SK-N-SH treated with all-trans-retinoic acid at 6 μM for 48 hours (cell line): ENCODE results near the gene PCDHGA3.
"Not testable (repeated sequence)": the region's sequence is repeated elsewhere in the genome, so short reads cannot be mapped to it uniquely, and the experiment has no call there.

ENCODE experiments used
- ATAC-seq: fragments of 200-7000 bp; cut with Tn5 transposase; 3 replicates; pipeline ENCODE4 v1.9.1; 2020; ENCODE audit warnings: mild to moderate bottlenecking, moderate library complexity
- ARNTL ChIP-seq: fragments of 450-650 bp; formaldehyde crosslinking; IDR thresholded peaks from 2 replicates; pipeline ENCODE4 v1.5.0; 2020; ENCODE audit warnings: low read depth, mild to moderate bottlenecking, moderate library complexity, borderline replicate concordance
- BACH2 ChIP-seq: fragments of 250-450 bp; sonication (Bioruptor Pico); IDR thresholded peaks from 2 replicates; pipeline ENCODE4 v1.9.0; 2021; ENCODE audit warnings: mild to moderate bottlenecking, borderline replicate concordance
- CSDC2 ChIP-seq: fragments of 250-450 bp; sonication (Bioruptor Pico); IDR thresholded peaks from 2 replicates; pipeline ENCODE4 v1.5.0; 2020; ENCODE audit warnings: mild to moderate bottlenecking, moderate library complexity
- ESRRG ChIP-seq: fragments of 250-450 bp; sonication (Bioruptor Pico); IDR thresholded peaks from 2 replicates; pipeline ENCODE4 v1.6.1; 2021; ENCODE audit warnings: mild to moderate bottlenecking
- GLIS3 ChIP-seq: fragments of 250-450 bp; sonication (Bioruptor Pico); IDR thresholded peaks from 2 replicates; pipeline ENCODE4 v1.5.0; 2020; ENCODE audit warnings: mild to moderate bottlenecking, moderate library complexity
- ISL1 ChIP-seq: fragments of 250-450 bp; sonication (Bioruptor Pico); IDR thresholded peaks from 2 replicates; pipeline ENCODE4 v2.1.2; 2022; ENCODE audit warnings: mild to moderate bottlenecking, moderate library complexity
- OSR1 ChIP-seq: fragments of 250-450 bp; sonication (Bioruptor Pico); IDR thresholded peaks from 2 replicates; pipeline ENCODE4 v1.8.0; 2022; ENCODE audit warnings: moderate library complexity, mild to moderate bottlenecking, inconsistent platforms
- RARB ChIP-seq: fragments of 250-450 bp; sonication (Bioruptor Pico); IDR thresholded peaks from 2 replicates; pipeline ENCODE4 v1.8.0; 2021; ENCODE audit warnings: mild to moderate bottlenecking, moderate library complexity
- SNAI2 ChIP-seq: fragments of 250-450 bp; sonication (Bioruptor Pico); IDR thresholded peaks from 2 replicates; pipeline ENCODE4 v1.5.0; 2020; ENCODE audit warnings: mild to moderate bottlenecking, moderate library complexity
- TCF4 ChIP-seq: fragments of 250-450 bp; sonication (Bioruptor Pico); IDR thresholded peaks from 2 replicates; pipeline ENCODE4 v1.8.0; 2021; ENCODE audit warnings: mild to moderate bottlenecking, moderate library complexity, borderline replicate concordance
- ZNF565 ChIP-seq: fragments of 450-650 bp; formaldehyde crosslinking; conservative IDR thresholded peaks from 2 replicates; pipeline ENCODE4 v1.5.0; 2020; ENCODE audit warnings: low read depth, mild to moderate bottlenecking, moderate library complexity
- ZNF70 ChIP-seq: fragments of 450-650 bp; formaldehyde crosslinking; IDR thresholded peaks from 2 replicates; pipeline ENCODE4 v1.5.0; 2020; ENCODE audit warnings: mild to moderate bottlenecking, moderate library complexity
- ZNF8 ChIP-seq: fragments of 450-650 bp; formaldehyde crosslinking; IDR thresholded peaks from 2 replicates; pipeline ENCODE4 v1.5.0; 2020; ENCODE audit warnings: mild to moderate bottlenecking, moderate library complexity
- TF ChIP-seq, protein P1 (sequence below): fragments of 250-450 bp; sonication (Bioruptor Pico); IDR thresholded peaks from 2 replicates; pipeline ENCODE4 v1.8.0; 2021; ENCODE audit warnings: low read depth, mild to moderate bottlenecking, moderate library complexity, borderline replicate concordance
- TF ChIP-seq, protein P2 (sequence below): fragments of 250-450 bp; sonication (Bioruptor Pico); IDR thresholded peaks from 2 replicates; pipeline ENCODE4 v1.5.0; 2020; ENCODE audit warnings: mild to moderate bottlenecking, moderate library complexity
- TF ChIP-seq, protein P3 (sequence below): fragments of 250-450 bp; sonication (Bioruptor Pico); IDR thresholded peaks from 2 replicates; pipeline ENCODE4 v1.5.1; 2020; ENCODE audit warnings: low read depth, mild to moderate bottlenecking, moderate library complexity

PCDHGA3 gene

DNA sequence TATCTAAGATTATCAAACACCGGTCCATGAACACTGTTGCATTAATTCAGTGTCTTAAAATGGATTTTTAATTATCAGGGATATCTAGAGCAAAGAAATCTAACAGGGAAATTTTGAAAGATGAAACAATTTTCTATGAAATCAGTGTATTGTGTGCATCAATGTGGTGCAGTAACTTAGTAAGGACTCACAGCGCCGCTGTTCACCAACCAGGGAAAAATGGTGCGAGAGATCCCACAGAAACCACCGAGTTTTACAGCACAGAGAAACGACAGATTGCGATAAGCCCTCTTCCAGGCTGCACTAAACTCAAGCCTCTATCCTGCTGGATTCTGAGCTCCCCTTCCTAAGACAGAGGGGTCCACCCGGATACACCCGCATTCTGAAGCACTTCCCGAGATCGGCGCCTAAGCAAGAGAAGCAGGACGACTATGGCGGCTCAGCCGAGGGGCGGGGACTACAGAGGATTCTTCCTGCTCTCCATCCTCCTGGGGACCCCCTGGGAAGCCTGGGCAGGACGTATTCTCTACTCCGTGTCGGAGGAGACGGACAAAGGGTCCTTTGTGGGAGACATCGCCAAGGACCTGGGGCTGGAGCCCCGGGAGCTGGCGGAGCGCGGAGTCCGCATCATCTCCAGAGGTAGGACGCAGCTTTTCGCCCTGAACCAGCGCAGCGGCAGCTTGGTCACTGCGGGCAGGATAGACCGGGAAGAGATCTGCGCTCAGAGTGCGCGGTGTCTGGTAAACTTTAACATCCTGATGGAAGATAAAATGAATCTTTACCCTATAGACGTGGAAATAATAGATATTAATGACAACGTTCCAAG lies 39.1 kb downstream of the PCDHGA3 start, which contains the start of gene PCDHGA7:
PCDHGA7 (plus strand) TSS at position 274 of the 826 bp plus-strand sequence; CDS start at position 432, 158 bp downstream.
- TF ChIP-seq ISL1 (CRISPR knock-in tag) (no peak), CSDC2 (CRISPR knock-in tag) (no peak), ESRRG (CRISPR knock-in tag) (no peak), ARNTL (CRISPR knock-in tag) (no peak), TCF4 (CRISPR knock-in tag) (no peak), ZNF8 (no peak)
- TF ChIP-seq, protein P1, sequence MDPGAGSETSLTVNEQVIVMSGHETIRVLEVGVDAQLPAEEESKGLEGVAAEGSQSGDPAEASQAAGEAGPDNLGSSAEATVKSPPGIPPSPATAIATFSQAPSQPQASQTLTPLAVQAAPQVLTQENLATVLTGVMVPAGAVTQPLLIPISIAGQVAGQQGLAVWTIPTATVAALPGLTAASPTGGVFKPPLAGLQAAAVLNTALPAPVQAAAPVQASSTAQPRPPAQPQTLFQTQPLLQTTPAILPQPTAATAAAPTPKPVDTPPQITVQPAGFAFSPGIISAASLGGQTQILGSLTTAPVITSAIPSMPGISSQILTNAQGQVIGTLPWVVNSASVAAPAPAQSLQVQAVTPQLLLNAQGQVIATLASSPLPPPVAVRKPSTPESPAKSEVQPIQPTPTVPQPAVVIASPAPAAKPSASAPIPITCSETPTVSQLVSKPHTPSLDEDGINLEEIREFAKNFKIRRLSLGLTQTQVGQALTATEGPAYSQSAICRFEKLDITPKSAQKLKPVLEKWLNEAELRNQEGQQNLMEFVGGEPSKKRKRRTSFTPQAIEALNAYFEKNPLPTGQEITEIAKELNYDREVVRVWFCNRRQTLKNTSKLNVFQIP = no peak
- TF ChIP-seq, protein P2, sequence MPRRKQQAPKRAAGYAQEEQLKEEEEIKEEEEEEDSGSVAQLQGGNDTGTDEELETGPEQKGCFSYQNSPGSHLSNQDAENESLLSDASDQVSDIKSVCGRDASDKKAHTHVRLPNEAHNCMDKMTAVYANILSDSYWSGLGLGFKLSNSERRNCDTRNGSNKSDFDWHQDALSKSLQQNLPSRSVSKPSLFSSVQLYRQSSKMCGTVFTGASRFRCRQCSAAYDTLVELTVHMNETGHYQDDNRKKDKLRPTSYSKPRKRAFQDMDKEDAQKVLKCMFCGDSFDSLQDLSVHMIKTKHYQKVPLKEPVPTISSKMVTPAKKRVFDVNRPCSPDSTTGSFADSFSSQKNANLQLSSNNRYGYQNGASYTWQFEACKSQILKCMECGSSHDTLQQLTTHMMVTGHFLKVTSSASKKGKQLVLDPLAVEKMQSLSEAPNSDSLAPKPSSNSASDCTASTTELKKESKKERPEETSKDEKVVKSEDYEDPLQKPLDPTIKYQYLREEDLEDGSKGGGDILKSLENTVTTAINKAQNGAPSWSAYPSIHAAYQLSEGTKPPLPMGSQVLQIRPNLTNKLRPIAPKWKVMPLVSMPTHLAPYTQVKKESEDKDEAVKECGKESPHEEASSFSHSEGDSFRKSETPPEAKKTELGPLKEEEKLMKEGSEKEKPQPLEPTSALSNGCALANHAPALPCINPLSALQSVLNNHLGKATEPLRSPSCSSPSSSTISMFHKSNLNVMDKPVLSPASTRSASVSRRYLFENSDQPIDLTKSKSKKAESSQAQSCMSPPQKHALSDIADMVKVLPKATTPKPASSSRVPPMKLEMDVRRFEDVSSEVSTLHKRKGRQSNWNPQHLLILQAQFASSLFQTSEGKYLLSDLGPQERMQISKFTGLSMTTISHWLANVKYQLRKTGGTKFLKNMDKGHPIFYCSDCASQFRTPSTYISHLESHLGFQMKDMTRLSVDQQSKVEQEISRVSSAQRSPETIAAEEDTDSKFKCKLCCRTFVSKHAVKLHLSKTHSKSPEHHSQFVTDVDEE (CRISPR knock-in tag) = no peak
- ATAC-seq = peak; percentile 97

DNA sequence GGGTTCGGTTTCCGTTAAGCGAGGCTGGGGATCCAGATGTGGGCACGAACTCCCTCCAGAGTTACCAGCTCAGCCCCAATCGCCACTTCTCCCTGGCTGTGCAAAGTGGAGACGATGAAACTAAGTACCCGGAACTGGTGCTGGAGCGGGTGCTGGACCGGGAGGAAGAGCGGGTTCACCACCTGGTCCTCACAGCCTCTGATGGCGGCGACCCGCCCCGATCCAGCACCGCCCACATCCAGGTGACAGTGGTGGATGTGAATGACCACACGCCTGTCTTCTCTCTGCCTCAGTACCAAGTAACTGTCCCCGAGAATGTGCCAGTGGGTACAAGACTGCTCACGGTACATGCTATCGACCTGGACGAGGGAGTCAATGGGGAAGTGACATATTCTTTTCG lies 39.7 kb downstream of the PCDHGA3 start:
- no peak for ATAC-seq
- TF ChIP-seq ZNF565 (no peak), ARNTL (CRISPR knock-in tag) (no peak), ESRRG (CRISPR knock-in tag) (no peak), SNAI2 (CRISPR knock-in tag) (no peak), ZNF70 (CRISPR knock-in tag) (no peak), GLIS3 (CRISPR knock-in tag) (no peak), OSR1 (no peak), CSDC2 (CRISPR knock-in tag) (no peak), RARB (CRISPR knock-in tag) (no peak)
- TF ChIP-seq, protein P2 (CRISPR knock-in tag) = no peak
- TF ChIP-seq, protein P1 = no peak

DNA sequence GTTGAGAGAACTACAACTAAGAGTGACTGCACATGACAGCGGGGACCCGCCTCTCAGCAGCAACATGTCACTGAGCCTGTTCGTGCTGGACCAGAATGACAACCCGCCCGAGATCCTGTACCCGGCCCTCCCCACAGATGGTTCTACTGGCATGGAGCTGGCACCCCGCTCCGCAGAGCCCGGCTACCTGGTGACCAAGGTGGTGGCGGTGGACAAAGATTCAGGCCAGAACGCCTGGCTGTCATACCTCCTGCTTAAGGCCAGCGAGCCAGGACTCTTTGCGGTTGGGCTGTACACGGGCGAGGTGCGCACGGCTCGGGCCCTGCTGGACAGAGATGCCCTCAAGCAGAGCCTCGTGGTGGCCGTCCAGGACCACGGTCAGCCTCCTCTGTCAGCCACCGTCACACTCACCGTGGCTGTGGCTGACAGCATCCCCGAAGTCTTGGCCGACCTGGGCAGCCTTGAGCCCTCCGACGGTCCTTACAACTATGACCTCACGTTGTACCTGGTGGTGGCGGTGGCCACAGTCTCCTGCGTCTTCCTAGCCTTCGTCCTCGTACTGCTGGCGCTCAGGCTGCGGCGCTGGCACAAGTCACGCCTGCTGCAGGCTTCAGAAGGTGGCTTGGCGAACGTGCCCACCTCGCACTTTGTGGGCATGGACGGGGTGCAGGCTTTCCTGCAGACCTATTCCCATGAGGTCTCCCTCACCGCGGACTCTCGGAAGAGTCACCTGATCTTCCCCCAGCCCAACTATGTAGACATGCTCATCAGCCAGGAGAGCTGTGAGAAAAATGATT lies 41.0 kb downstream of the PCDHGA3 start:
- ATAC-seq = no peak
- TF ChIP-seq TCF4 (CRISPR knock-in tag) = no peak
- TF ChIP-seq BACH2 = no peak
- TF ChIP-seq GLIS3 (CRISPR knock-in tag) = no peak
- TF ChIP-seq ZNF70 (CRISPR knock-in tag) = no peak
- TF ChIP-seq, protein P3, sequence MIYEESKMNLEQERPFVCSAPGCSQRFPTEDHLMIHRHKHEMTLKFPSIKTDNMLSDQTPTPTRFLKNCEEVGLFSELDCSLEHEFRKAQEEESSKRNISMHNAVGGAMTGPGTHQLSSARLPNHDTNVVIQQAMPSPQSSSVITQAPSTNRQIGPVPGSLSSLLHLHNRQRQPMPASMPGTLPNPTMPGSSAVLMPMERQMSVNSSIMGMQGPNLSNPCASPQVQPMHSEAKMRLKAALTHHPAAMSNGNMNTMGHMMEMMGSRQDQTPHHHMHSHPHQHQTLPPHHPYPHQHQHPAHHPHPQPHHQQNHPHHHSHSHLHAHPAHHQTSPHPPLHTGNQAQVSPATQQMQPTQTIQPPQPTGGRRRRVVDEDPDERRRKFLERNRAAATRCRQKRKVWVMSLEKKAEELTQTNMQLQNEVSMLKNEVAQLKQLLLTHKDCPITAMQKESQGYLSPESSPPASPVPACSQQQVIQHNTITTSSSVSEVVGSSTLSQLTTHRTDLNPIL (CRISPR knock-in tag) = no peak
- no peak for TF ChIP-seq CSDC2 (CRISPR knock-in tag)
- no peak for TF ChIP-seq ESRRG (CRISPR knock-in tag)
- no peak for TF ChIP-seq ISL1 (CRISPR knock-in tag)
- TF ChIP-seq ARNTL (CRISPR knock-in tag) = no peak

DNA sequence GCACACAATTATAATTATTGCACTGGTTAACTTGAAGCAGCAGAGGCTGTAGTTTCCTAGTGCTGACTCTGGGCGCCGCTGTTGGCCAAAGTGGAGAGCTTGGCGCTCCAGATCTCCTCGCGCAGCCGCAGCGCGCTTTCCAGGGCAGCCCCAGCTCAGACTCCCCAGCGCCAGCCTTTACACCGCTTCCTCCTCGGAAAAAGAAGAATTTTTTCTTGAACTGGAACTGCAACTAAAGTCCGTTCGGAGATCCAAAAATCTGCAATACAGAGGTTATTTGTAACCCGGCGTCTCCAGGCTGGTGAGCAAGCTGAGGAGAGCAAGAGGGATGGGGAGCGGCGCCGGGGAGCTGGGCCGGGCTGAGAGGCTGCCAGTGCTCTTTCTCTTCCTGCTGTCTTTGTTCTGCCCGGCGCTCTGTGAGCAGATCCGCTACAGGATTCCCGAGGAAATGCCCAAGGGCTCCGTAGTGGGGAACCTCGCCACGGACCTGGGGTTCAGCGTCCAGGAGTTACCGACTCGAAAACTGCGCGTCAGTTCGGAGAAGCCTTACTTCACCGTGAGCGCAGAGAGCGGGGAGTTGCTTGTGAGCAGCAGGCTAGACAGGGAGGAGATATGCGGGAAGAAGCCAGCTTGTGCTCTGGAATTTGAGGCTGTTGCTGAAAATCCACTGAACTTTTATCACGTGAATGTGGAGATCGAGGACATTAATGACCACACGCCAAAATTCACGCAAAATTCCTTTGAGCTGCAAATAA lies 44.1 kb downstream of the PCDHGA3 start, which contains the start of gene PCDHGB4:
PCDHGB4 (plus strand) TSS at position 142 of the 755 bp plus-strand sequence; CDS start at position 329, 187 bp downstream.
- not testable (repeated sequence) for ATAC-seq
